ENCODE results near the gene NPHP1.

DNA sequence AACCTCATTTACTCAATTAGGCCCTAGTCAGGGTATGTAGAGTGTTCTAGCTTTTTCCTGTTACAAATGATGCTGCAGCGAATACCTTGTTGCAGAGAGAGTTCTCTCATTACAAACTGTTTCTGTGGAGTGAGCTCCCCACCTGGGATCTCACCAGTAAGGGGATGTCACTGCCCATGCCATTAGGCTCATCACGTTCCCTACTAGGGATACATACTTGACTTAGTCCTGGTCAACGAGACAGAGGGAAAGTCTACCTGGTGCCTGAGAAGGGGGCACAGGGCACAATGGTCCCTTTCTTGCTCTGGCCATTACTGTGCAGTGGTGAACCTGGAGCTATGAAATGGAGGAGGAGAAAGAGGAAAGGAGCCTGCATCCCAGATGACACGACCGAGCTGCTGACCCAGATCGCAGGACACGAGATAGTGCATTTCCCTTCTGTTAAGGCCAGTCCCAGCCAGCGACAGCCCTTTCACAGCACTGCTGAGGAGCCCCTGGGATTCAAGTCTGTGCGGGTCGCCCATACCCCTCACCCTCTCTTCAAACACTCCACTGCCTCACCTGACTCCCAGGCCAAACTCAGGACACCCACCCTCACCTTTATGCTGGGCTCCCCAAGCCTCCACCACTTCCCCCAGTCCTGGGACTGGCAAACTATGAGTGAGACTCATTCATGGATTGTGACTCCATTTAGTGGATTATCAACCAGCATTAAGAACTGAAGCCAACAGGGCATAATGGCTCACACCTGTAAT lies 105.2 kb downstream of the NPHP1 start:
- TF ChIP-seq POLR2A (IDR thresholded peaks at IDR 0.05; ENCODE audit: low read length), result no peak
- no peak for TF ChIP-seq GATA1 (IDR thresholded peaks at IDR 0.05; ENCODE audit: low read depth, low read length)

Data from erythroblast (primary cell).